HEK293T (cell line): ENCODE data around the gene NCCRP1.

Experiments
- BHLHE40 ChIP-seq: fragments of 450-650 bp; IDR thresholded peaks from 2 replicates; pipeline ENCODE4 v1.6.1; 2016; ENCODE audit warnings: mild to moderate bottlenecking, moderate library complexity, borderline replicate concordance
- CTBP1 ChIP-seq: fragments of 450-650 bp; IDR thresholded peaks from 2 replicates; pipeline ENCODE4 v1.6.1; 2016; ENCODE audit warnings: borderline replicate concordance
- FOXA1 ChIP-seq: fragments of 450-650 bp; IDR thresholded peaks from 2 replicates; pipeline ENCODE4 v1.6.1; 2016; ENCODE audit warnings: mild to moderate bottlenecking
- FOXK2 ChIP-seq: fragments of 450-650 bp; IDR thresholded peaks from 2 replicates; pipeline ENCODE4 v1.6.1; 2016; ENCODE audit warnings: mild to moderate bottlenecking
- SUZ12 ChIP-seq: fragments of 450-650 bp; IDR thresholded peaks from 2 replicates; pipeline ENCODE4 v1.6.1; 2016; ENCODE audit warnings: mild to moderate bottlenecking

- TF ChIP-seq FOXK2: no peak
- no peak for TF ChIP-seq SUZ12
- TF ChIP-seq CTBP1: no peak
- no peak for TF ChIP-seq BHLHE40
- no peak for TF ChIP-seq FOXA1
These were observed 19.6 kb upstream of the NCCRP1 start for GRCh38 chr19:39177110-39177699.
